ENCODE data around the gene TRNT1. TPM values are rescaled to one million over a fixed set of nuclear protein-coding genes. Genes with fewer than 3 reads are reported as not detected.

Gene TRNT1
- total and polyA plus RNA-seq, 2 of the 8 experiments (the other 6 are each of a cell fraction or from before 2014, with no cell fraction given) = 7.2 to 33.1 TPM

DNA sequence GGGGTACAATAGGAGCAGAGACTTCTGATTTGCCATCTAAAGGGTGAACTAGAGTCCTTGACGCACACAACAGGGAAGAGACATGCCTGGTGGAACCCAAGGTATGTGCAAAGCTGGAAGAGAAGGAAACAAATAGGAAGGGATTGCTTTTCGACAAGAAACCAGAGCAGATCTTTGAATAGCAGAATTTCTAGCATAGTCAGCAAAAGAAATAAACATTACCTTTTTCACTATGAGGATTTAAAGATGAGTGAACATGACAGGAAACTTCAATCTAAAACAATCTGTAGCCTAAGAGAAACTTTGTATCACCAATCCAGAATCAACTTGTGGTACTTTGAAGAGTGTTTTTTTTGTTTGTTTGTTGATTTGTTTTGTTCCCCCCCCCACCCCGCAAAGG lies 21.5 kb upstream of the TRNT1 start:
- TF ChIP-seq, protein P1, sequence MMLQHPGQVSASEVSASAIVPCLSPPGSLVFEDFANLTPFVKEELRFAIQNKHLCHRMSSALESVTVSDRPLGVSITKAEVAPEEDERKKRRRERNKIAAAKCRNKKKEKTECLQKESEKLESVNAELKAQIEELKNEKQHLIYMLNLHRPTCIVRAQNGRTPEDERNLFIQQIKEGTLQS (IDR thresholded peaks at IDR 0.05; ENCODE audit: insufficient read depth, low read depth, low read length) = no peak
- TF ChIP-seq NRF1 (IDR thresholded peaks at IDR 0.05; ENCODE audit: low read depth, low read length) (no peak), EGR1 (IDR thresholded peaks at IDR 0.05; ENCODE audit: borderline replicate concordance, low read depth, low read length) (no peak), CBX8 (IDR thresholded peaks at IDR 0.05; ENCODE audit: borderline replicate concordance, low read depth, low read length) (no peak)
- TF ChIP-seq, protein P2, sequence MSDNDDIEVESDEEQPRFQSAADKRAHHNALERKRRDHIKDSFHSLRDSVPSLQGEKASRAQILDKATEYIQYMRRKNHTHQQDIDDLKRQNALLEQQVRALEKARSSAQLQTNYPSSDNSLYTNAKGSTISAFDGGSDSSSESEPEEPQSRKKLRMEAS (IDR thresholded peaks at IDR 0.05) = no peak
- WGBS, 2 experiments (ENCODE audit: extremely low coverage in 1 of 2, insufficient coverage in 1 of 2, insufficient read length in 1 of 2, insufficient replicate concordance in 2 of 2, low coverage in 1 of 2, low lambda C conversion rate in 2 of 2, missing lambda C conversion rate in 1 of 2) = 93% methylated on average over 3 of the region's 3 CpGs; no CpG with 5 or more reads in 1 of the 2 experiments
- H4K5ac ChIP-seq (ENCODE audit: insufficient read length, low read depth, low read length) = no peak overlapping the region
- no peak overlapping the region for H3K9ac ChIP-seq (replicated peaks in 1 of 4; ENCODE audit: extremely low read depth in 1 of 4, low read depth in 3 of 4, low read length in 3 of 4)
- no peaks in the 10 kb centered on the region for H3K36me3 ChIP-seq (ENCODE audit: control insufficient read depth in 2 of 4, insufficient read depth in 4 of 4, low read length in 3 of 4)
- CTCF ChIA-PET (ENCODE audit: partially characterized antibody) = no interaction called here
- H4K20me1 ChIP-seq (replicated peaks in 1 of 2; ENCODE audit: control insufficient read depth in 1 of 2, insufficient read depth in 2 of 2, low read length in 2 of 2) = no peaks in the 10 kb centered on the region
- no peak overlapping the region for H3K56ac ChIP-seq (replicated peaks; ENCODE audit: insufficient read length, low read depth, low read length)
- no peak overlapping the region for H2BK15ac ChIP-seq (ENCODE audit: low read length)
- DNase-seq (ENCODE audit: low read depth in 1 of 2, low spot score in 2 of 2) (no peak), FAIRE-seq (no peak)
- H2AFZ ChIP-seq (ENCODE audit: low read length) = no peak overlapping the region
- no peaks in the 10 kb centered on the region for H3K23me2 ChIP-seq (ENCODE audit: low read depth, low read length)
- H4K91ac ChIP-seq (replicated peaks; ENCODE audit: insufficient read length, low read length) = no peak overlapping the region
- no peak overlapping the region for H3K18ac ChIP-seq (ENCODE audit: extremely low read depth, low read length)
- POLR2A ChIA-PET (ENCODE audit: partially characterized antibody) = no interaction called here
- H2AK5ac ChIP-seq (ENCODE audit: low read depth, low read length) = no peak overlapping the region
- H4K8ac ChIP-seq (ENCODE audit: extremely low read depth, insufficient read depth, low read length) = no peak overlapping the region
- H3K79me2 ChIP-seq (ENCODE audit: control insufficient read depth in 1 of 2, insufficient read depth in 2 of 2, low read length in 2 of 2) = no peaks in the 10 kb centered on the region
- no peak overlapping the region for H3K4me2 ChIP-seq (ENCODE audit: insufficient read depth in 1 of 2, low read depth in 2 of 2, low read length in 2 of 2)
- no peaks in the 10 kb centered on the region for H3K27me3 ChIP-seq (replicated peaks in 1 of 4; ENCODE audit: control insufficient read depth in 3 of 4, extremely low read depth in 1 of 4, insufficient read depth in 3 of 4, low read length in 3 of 4)
- H3K27ac ChIP-seq (ENCODE audit: low read depth, low read length) = no peak overlapping the region
- no peaks in the 10 kb centered on the region for H3K9me3 ChIP-seq (ENCODE audit: insufficient read depth in 2 of 2, low read depth in 1 of 2, low read length in 1 of 2)
- H2BK12ac ChIP-seq (ENCODE audit: low read depth, low read length) = no peak overlapping the region
- H2BK5ac ChIP-seq (ENCODE audit: low read depth, low read length) = no peak overlapping the region
- no peak overlapping the region for H3K4ac ChIP-seq (replicated peaks; ENCODE audit: insufficient read length, low read depth, low read length)
- H3K14ac ChIP-seq (ENCODE audit: insufficient read length) = no peak overlapping the region
- H3K4me3 ChIP-seq (ENCODE audit: extremely low read depth in 1 of 4, insufficient read depth in 2 of 4, low read depth in 3 of 4, low read length in 4 of 4) = no peak overlapping the region
- H3K79me1 ChIP-seq (ENCODE audit: low read depth, low read length) = no peaks in the 10 kb centered on the region
- peaks cover 0 to 5% (median 2%) of the 10 kb centered on the region in 4 experiments; a peak in 4 of 7 replicates for H3K4me1 ChIP-seq (replicated peaks in 1 of 4; ENCODE audit: control insufficient read depth in 3 of 4, insufficient read depth in 4 of 4, low read length in 3 of 4)
- H2BK120ac ChIP-seq (replicated peaks; ENCODE audit: low read depth, low read length) = no peak overlapping the region
- H3K23ac ChIP-seq (ENCODE audit: insufficient read length) = no peak overlapping the region
- H2BK20ac ChIP-seq (ENCODE audit: low read length) = no peak overlapping the region
